GM23338 (cell line): Measurements from ENCODE around the gene MESP2. TPM values are rescaled to one million over a fixed set of nuclear protein-coding genes. Genes with fewer than 3 reads are reported as not detected.

Experiments
- ATAC-seq: fragments of 200-7000 bp; cut with Tn5 transposase; 3 replicates; pipeline ENCODE4 v1.9.1; 2020
- DNase-seq: peaks from one replicate; pipeline ENCODE4 v3.0.0-alpha.2; 2015; ENCODE audit warnings: low spot score
- H2AFZ ChIP-seq: fragments of 200-600 bp; sonication (generic); 2 replicates; pipeline ENCODE4 v1.8.0; 2016; ENCODE audit warnings: antibody characterized with exemption, mild to moderate bottlenecking, moderate library complexity
- H3F3A ChIP-seq: fragments of 200-600 bp; sonication (generic); replicated peaks from 2 replicates; pipeline ENCODE4 v1.8.0; 2017; ENCODE audit warnings: antibody characterized with exemption, mixed run types, low read depth
- H3K27ac ChIP-seq: fragments of 200-600 bp; sonication (generic); 2 replicates; pipeline ENCODE4 v1.6.1; 2016; ENCODE audit warnings: low read depth
- H3K27me3 ChIP-seq: fragments of 200-600 bp; sonication (generic); 2 replicates; pipeline ENCODE4 v1.8.0; 2016; ENCODE audit warnings: mild to moderate bottlenecking, mixed run types, moderate library complexity; ENCODE audit not compliant: insufficient read depth
- H3K36me3 ChIP-seq: fragments of 200-600 bp; sonication (generic); 2 replicates; pipeline ENCODE4 v1.8.0; 2016; ENCODE audit warnings: mild to moderate bottlenecking; ENCODE audit not compliant: insufficient read depth
- H3K4me1 ChIP-seq: fragments of 200-600 bp; sonication (generic); 2 replicates; pipeline ENCODE4 v1.8.0; 2016; ENCODE audit warnings: mild to moderate bottlenecking, moderate library complexity; ENCODE audit not compliant: insufficient read depth
- H3K4me2 ChIP-seq: fragments of 200-600 bp; sonication (generic); 2 replicates; pipeline ENCODE4 v1.7.1; 2017; ENCODE audit warnings: mixed run types
- H3K4me3 ChIP-seq: fragments of 200-600 bp; sonication (generic); 2 replicates; pipeline ENCODE4 v1.6.1; 2016; ENCODE audit warnings: mixed run types
- H3K79me2 ChIP-seq: fragments of 200-600 bp; sonication (generic); replicated peaks from 2 replicates; pipeline ENCODE4 v1.8.0; 2017; ENCODE audit warnings: mild to moderate bottlenecking; ENCODE audit not compliant: insufficient read depth
- H3K9me2 ChIP-seq: fragments of 200-600 bp; sonication (generic); 2 replicates; pipeline ENCODE4 v1.8.0; 2017; ENCODE audit not compliant: insufficient read depth
- H4K20me1 ChIP-seq: fragments of 200-600 bp; sonication (generic); replicated peaks from 2 replicates; pipeline ENCODE4 v1.8.0; 2017; ENCODE audit warnings: mild to moderate bottlenecking; ENCODE audit not compliant: insufficient read depth
- H3K27ac Mint-ChIP-seq: 2 replicates; pipeline ENCODE4 v1.8.0; 2020; ENCODE audit warnings: inconsistent platforms, mild to moderate bottlenecking, moderate library complexity, mixed read lengths
- H3K27me3 Mint-ChIP-seq: 3 replicates; pipeline ENCODE4 v1.8.0; 2022; ENCODE audit warnings: low read depth, mild to moderate bottlenecking, moderate library complexity, mixed read lengths, inconsistent platforms; ENCODE audit not compliant: insufficient read depth, poor library complexity
- H3K36me3 Mint-ChIP-seq: 3 replicates; pipeline ENCODE4 v1.8.0; 2021; ENCODE audit warnings: low read depth, mild to moderate bottlenecking, inconsistent platforms, moderate library complexity, mixed read lengths
- H3K4me1 Mint-ChIP-seq: 3 replicates; pipeline ENCODE4 v1.8.0; 2020; ENCODE audit warnings: mild to moderate bottlenecking, inconsistent platforms, mixed read lengths
- H3K4me3 Mint-ChIP-seq: 3 replicates; pipeline ENCODE4 v1.8.0; 2021; ENCODE audit warnings: moderate library complexity, mild to moderate bottlenecking, inconsistent platforms, mixed read lengths
- H3K9me3 Mint-ChIP-seq: 3 replicates; pipeline ENCODE4 v1.8.0; 2020; ENCODE audit warnings: moderate library complexity, mild to moderate bottlenecking, inconsistent platforms, mixed read lengths
- ETS1 ChIP-seq: IDR thresholded peaks from 2 replicates; pipeline ENCODE4 v1.6.1; 2016; ENCODE audit warnings: antibody characterized with exemption
- EZH2 ChIP-seq: fragments of 200-600 bp; sonication (generic); IDR thresholded peaks from one replicate; pipeline ENCODE4 v1.8.0; 2017; ENCODE audit warnings: antibody characterized with exemption, mild to moderate bottlenecking, low read depth; ENCODE audit not compliant: unreplicated experiment
- EZH2phosphoT487 ChIP-seq: fragments of 200-600 bp; sonication (generic); IDR thresholded peaks from one replicate; pipeline ENCODE4 v1.8.1; 2018; ENCODE audit warnings: antibody characterized with exemption; ENCODE audit not compliant: unreplicated experiment
- NANOG ChIP-seq: IDR thresholded peaks from 2 replicates; pipeline ENCODE4 v1.6.1; 2016; ENCODE audit warnings: antibody characterized with exemption, borderline replicate concordance
- POLR2AphosphoS5 ChIP-seq: IDR thresholded peaks from 2 replicates; pipeline ENCODE4 v1.6.1; 2016; ENCODE audit warnings: antibody characterized with exemption, low read depth
- STAT1 ChIP-seq: IDR thresholded peaks from one replicate; pipeline ENCODE4 v1.6.1; 2016; ENCODE audit warnings: antibody characterized with exemption; ENCODE audit not compliant: unreplicated experiment
- ZNF114 ChIP-seq: fragments of 250-450 bp; sonication (Bioruptor Pico); IDR thresholded peaks from 2 replicates; pipeline ENCODE4 v1.5.0; 2020; ENCODE audit warnings: mild to moderate bottlenecking, moderate library complexity
- polyA plus RNA-seq: library from polyadenylated mRNA; unstranded; fragments of >200 nt; fragmentation: Nextera tagmentation; extraction: Ambion mirVana; gene quantifications from 2 replicates; pipeline ENCODE4 v1.2.1, GENCODE V29; 2016
- total RNA-seq: library from RNA; depleted of rRNA; stranded (reverse); fragments of >200 nt; shearing (Covaris generic); gene quantifications from 2 replicates; pipeline ENCODE4 v1.2.3, GENCODE V29; 2014
- TF ChIP-seq, protein P1 (sequence below), 2 experiments: fragments of 200-600 bp in 1 of 2; sonication (generic) in 1 of 2; conservative IDR thresholded peaks; 2 replicates each; pipeline versions ENCODE4 v1.5.1 to v1.6.1; 2016 to 2017; ENCODE audit warnings: antibody characterized with exemption in 2 of 2, low read depth in 2 of 2, mild to moderate bottlenecking in 2 of 2, moderate library complexity in 1 of 2
- TF ChIP-seq, protein P2 (sequence below): IDR thresholded peaks from one replicate; pipeline ENCODE4 v1.6.1; 2018; ENCODE audit warnings: antibody characterized with exemption; ENCODE audit not compliant: unreplicated experiment

The MESP2 gene
- total and polyA plus RNA-seq, 2 experiments from 2014 or later = 0.24 to 1.3 TPM

- H4K20me1 ChIP-seq = no peaks in the 10 kb centered on the region
- Mint-ChIP-seq H3K27me3 (peaks cover 7% of the 10 kb centered on the region), H3K27ac (no peak overlapping the region), H3K4me3 (no peak overlapping the region), H3K9me3 (peaks cover 8% of the 10 kb centered on the region; the same call in 2 of the 3 replicates), H3K36me3 (peaks cover 3% of the 10 kb centered on the region; the same call in 1 of the 3 replicates), H3K4me1 (peaks cover 22% of the 10 kb centered on the region)
- peaks cover 3% of the 10 kb centered on the region; the same call in 1 of the 2 replicates for H3K9me2 ChIP-seq
- H3K79me2 ChIP-seq = no peaks in the 10 kb centered on the region
- peak overlapping the region; percentile 74 for H2AFZ ChIP-seq
- H3K27me3 ChIP-seq = no peaks in the 10 kb centered on the region
- no peak overlapping the region for H3K4me3 ChIP-seq
- no peaks in the 10 kb centered on the region for H3F3A ChIP-seq
- peaks cover 17% of the 10 kb centered on the region for H3K4me1 ChIP-seq
- ATAC-seq (peak; percentile 49), DNase-seq (no peak)
- H3K36me3 ChIP-seq = no peaks in the 10 kb centered on the region
- no peak overlapping the region for H3K27ac ChIP-seq
- H3K4me2 ChIP-seq = peak overlapping the region; percentile 60
- no peak for TF ChIP-seq NANOG
- TF ChIP-seq, protein P1, sequence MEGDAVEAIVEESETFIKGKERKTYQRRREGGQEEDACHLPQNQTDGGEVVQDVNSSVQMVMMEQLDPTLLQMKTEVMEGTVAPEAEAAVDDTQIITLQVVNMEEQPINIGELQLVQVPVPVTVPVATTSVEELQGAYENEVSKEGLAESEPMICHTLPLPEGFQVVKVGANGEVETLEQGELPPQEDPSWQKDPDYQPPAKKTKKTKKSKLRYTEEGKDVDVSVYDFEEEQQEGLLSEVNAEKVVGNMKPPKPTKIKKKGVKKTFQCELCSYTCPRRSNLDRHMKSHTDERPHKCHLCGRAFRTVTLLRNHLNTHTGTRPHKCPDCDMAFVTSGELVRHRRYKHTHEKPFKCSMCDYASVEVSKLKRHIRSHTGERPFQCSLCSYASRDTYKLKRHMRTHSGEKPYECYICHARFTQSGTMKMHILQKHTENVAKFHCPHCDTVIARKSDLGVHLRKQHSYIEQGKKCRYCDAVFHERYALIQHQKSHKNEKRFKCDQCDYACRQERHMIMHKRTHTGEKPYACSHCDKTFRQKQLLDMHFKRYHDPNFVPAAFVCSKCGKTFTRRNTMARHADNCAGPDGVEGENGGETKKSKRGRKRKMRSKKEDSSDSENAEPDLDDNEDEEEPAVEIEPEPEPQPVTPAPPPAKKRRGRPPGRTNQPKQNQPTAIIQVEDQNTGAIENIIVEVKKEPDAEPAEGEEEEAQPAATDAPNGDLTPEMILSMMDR (conservative IDR thresholded peaks at IDR 0.05; ENCODE audit: low read depth in 2 of 2) = peak in 1 of 2 experiments; percentile 21; a peak in 1 of 4 replicates
- TF ChIP-seq POLR2AphosphoS5 = no peak
- no peak for TF ChIP-seq EZH2phosphoT487
Measured at GRCh38 chr15:89783861-89784685, 7.9 kb downstream of the MESP2 start.

- Histone ChIP-seq H3K27me3 (no peaks in the 10 kb centered on the region), H4K20me1 (no peaks in the 10 kb centered on the region), H3K9me2 (peaks cover 3% of the 10 kb centered on the region; the same call in 1 of the 2 replicates), H3K27ac (no peak overlapping the region), H2AFZ (no peak overlapping the region), H3K79me2 (no peaks in the 10 kb centered on the region), H3K4me3 (no peak overlapping the region), H3K4me1 (peaks cover 17% of the 10 kb centered on the region), H3F3A (no peaks in the 10 kb centered on the region), H3K36me3 (no peaks in the 10 kb centered on the region), H3K4me2 (no peak overlapping the region)
- peaks cover 8% of the 10 kb centered on the region; the same call in 2 of the 3 replicates for H3K9me3 Mint-ChIP-seq
- DNase-seq (no peak), ATAC-seq (no peak)
- H3K27me3 Mint-ChIP-seq = peaks cover 7% of the 10 kb centered on the region
- H3K4me1 Mint-ChIP-seq = peaks cover 22% of the 10 kb centered on the region
- H3K4me3 Mint-ChIP-seq = no peak overlapping the region
- peaks cover 3% of the 10 kb centered on the region; the same call in 1 of the 3 replicates for H3K36me3 Mint-ChIP-seq
- H3K27ac Mint-ChIP-seq = no peak overlapping the region
- TF ChIP-seq ETS1 (no peak), POLR2AphosphoS5 (no peak), ZNF114 (CRISPR knock-in tag) (no peak), STAT1 (no peak), EZH2 (no peak), EZH2phosphoT487 (no peak)
- TF ChIP-seq, protein P2, sequence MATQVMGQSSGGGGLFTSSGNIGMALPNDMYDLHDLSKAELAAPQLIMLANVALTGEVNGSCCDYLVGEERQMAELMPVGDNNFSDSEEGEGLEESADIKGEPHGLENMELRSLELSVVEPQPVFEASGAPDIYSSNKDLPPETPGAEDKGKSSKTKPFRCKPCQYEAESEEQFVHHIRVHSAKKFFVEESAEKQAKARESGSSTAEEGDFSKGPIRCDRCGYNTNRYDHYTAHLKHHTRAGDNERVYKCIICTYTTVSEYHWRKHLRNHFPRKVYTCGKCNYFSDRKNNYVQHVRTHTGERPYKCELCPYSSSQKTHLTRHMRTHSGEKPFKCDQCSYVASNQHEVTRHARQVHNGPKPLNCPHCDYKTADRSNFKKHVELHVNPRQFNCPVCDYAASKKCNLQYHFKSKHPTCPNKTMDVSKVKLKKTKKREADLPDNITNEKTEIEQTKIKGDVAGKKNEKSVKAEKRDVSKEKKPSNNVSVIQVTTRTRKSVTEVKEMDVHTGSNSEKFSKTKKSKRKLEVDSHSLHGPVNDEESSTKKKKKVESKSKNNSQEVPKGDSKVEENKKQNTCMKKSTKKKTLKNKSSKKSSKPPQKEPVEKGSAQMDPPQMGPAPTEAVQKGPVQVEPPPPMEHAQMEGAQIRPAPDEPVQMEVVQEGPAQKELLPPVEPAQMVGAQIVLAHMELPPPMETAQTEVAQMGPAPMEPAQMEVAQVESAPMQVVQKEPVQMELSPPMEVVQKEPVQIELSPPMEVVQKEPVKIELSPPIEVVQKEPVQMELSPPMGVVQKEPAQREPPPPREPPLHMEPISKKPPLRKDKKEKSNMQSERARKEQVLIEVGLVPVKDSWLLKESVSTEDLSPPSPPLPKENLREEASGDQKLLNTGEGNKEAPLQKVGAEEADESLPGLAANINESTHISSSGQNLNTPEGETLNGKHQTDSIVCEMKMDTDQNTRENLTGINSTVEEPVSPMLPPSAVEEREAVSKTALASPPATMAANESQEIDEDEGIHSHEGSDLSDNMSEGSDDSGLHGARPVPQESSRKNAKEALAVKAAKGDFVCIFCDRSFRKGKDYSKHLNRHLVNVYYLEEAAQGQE = no peak
Measured at GRCh38 chr15:89784686-89784960, 8.5 kb downstream of the MESP2 start.
